ENCODE results near the gene ZCCHC14.

GRCh38 chr16:87454391-87454790 lies 38.4 kb downstream of the ZCCHC14 start:
- TF ChIP-seq WRNIP1 (IDR thresholded peaks at IDR 0.05; ENCODE audit: borderline replicate concordance, low read depth, low read length) (no peak), CTCF (IDR thresholded peaks at IDR 0.05 in 2 of 3, conservative IDR thresholded peaks at IDR 0.05 in 1 of 3; ENCODE audit: control insufficient read depth in 2 of 3, extremely low read depth in 1 of 3, insufficient read depth in 1 of 3, low read depth in 3 of 3, low read length in 3 of 3) (no peak), MAX (IDR thresholded peaks at IDR 0.05; ENCODE audit: low read depth, low read length) (no peak)
